Karpas-422 (cell line): ENCODE data around the gene HCN4. TPM values are rescaled to one million over a fixed set of nuclear protein-coding genes. Genes with fewer than 3 reads are reported as not detected.

ENCODE experiments used
- DNase-seq: peaks from one replicate; pipeline ENCODE4 v3.0.0-alpha.2; 2015
- H2AFZ ChIP-seq: fragments of 200-600 bp; sonication (generic); 2 replicates; pipeline ENCODE4 v1.6.1; 2014; ENCODE audit warnings: antibody characterized with exemption, low read length, mixed read lengths
- H3K27ac ChIP-seq: fragments of 200-600 bp; sonication (generic); 2 replicates; pipeline ENCODE4 v1.5.1; 2014; ENCODE audit warnings: mild to moderate bottlenecking, low read length, moderate library complexity
- H3K27me3 ChIP-seq: fragments of 200-600 bp; sonication (generic); 2 replicates; pipeline ENCODE4 v1.6.1; 2014; ENCODE audit warnings: low read length, mixed read lengths
- H3K36me3 ChIP-seq: fragments of 200-600 bp; sonication (generic); 2 replicates; pipeline ENCODE4 v1.6.1; 2014; ENCODE audit warnings: low read length, mixed read lengths; ENCODE audit not compliant: insufficient read depth
- H3K4me1 ChIP-seq: fragments of 200-600 bp; sonication (generic); 2 replicates; pipeline ENCODE4 v1.6.1; 2014; ENCODE audit warnings: mild to moderate bottlenecking, low read length, mixed read lengths
- H3K4me2 ChIP-seq: fragments of 200-600 bp; sonication (generic); 2 replicates; pipeline ENCODE4 v1.6.1; 2014; ENCODE audit warnings: low read length, low read depth, mild to moderate bottlenecking; ENCODE audit not compliant: poor library complexity, severe bottlenecking
- H3K4me3 ChIP-seq: fragments of 200-600 bp; sonication (generic); 2 replicates; pipeline ENCODE4 v1.5.1; 2014; ENCODE audit warnings: mild to moderate bottlenecking, antibody characterized with exemption, low read length, mixed read lengths
- H3K79me2 ChIP-seq: fragments of 200-600 bp; sonication (generic); 2 replicates; pipeline ENCODE4 v1.6.1; 2014; ENCODE audit warnings: mild to moderate bottlenecking, low read length, mixed read lengths
- H3K9ac ChIP-seq: fragments of 200-600 bp; sonication (generic); 2 replicates; pipeline ENCODE4 v1.6.0; 2014; ENCODE audit warnings: low read length
- H3K9me2 ChIP-seq: fragments of 200-600 bp; sonication (generic), shearing (Covaris generic); replicated peaks from 2 replicates; pipeline ENCODE4 v1.6.0; 2014; ENCODE audit warnings: mild to moderate bottlenecking, low read length, moderate library complexity; ENCODE audit not compliant: insufficient read depth
- H3K9me3 ChIP-seq: fragments of 300-700, 200-600 bp; sonication (generic); 2 replicates; pipeline ENCODE4 v1.6.1; 2014; ENCODE audit warnings: low read length, mixed read lengths
- H4K20me1 ChIP-seq: fragments of 200-600 bp; sonication (generic); 2 replicates; pipeline ENCODE4 v1.6.1; 2014; ENCODE audit warnings: mild to moderate bottlenecking, antibody characterized with exemption, low read length, low read depth; ENCODE audit not compliant: insufficient read depth
- total RNA-seq: library from RNA; depleted of rRNA; stranded (reverse); fragments of >200 nt; shearing (Covaris generic); gene quantifications from 2 replicates; pipeline ENCODE4 v1.2.3, GENCODE V29; 2014; ENCODE audit warnings: low replicate concordance

HCN4 gene
- total RNA-seq, 1 experiment from 2014 or later = not detected

- no peaks in the 10 kb centered on the region for H3K9me3 ChIP-seq
- DNase-seq = no peak
- no peaks in the 10 kb centered on the region for H3K79me2 ChIP-seq
- H3K36me3 ChIP-seq = no peaks in the 10 kb centered on the region
- H4K20me1 ChIP-seq = peaks cover 5% of the 10 kb centered on the region; the same call in 1 of the 2 replicates
- no peaks in the 10 kb centered on the region for H3K27me3 ChIP-seq
- H3K4me2 ChIP-seq = no peak overlapping the region
- H3K27ac ChIP-seq = no peak overlapping the region
- no peak overlapping the region for H3K4me3 ChIP-seq
- no peak overlapping the region for H3K9ac ChIP-seq
- H2AFZ ChIP-seq = no peak overlapping the region
- H3K9me2 ChIP-seq = no peaks in the 10 kb centered on the region
- no peaks in the 10 kb centered on the region for H3K4me1 ChIP-seq
Observed at GRCh38 chr15:73349191-73349590, 19.6 kb downstream of the HCN4 start.

DNA sequence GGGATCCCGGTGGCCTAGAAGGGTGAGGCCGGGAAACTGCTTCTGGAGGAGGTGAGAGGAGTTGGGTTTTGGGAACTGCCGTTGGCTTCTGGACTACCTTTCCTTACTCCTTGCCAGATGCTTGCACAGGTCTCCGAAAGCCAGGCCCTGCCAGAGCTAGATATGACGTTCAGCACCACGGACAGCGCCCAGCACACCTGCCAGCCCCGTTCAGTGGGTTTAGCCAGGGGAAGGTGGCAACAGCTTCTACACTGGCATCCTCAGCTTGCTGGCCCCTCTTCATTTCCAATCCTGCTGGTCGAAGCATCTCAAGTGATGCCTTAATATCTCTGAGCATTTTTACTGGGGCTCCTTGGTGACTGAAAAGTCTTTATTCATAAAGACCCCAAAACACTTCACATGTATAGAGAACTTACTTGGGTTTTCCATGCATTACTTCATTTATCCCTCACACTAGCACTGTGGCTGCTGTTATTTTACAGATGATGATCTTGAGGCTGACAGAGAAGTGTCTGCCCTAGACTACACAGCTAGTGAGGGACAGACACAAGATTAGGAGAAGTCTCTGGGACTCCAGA lies 21.9 kb downstream of the HCN4 start:
- Histone ChIP-seq H3K4me2 (no peak overlapping the region), H3K4me3 (no peak overlapping the region), H4K20me1 (peaks cover 5% of the 10 kb centered on the region; the same call in 1 of the 2 replicates), H2AFZ (no peak overlapping the region), H3K4me1 (no peaks in the 10 kb centered on the region), H3K9ac (no peak overlapping the region), H3K79me2 (no peaks in the 10 kb centered on the region), H3K36me3 (no peaks in the 10 kb centered on the region), H3K27ac (no peak overlapping the region), H3K9me2 (no peaks in the 10 kb centered on the region), H3K27me3 (no peaks in the 10 kb centered on the region), H3K9me3 (no peaks in the 10 kb centered on the region)
- DNase-seq = peak; percentile 87

DNA sequence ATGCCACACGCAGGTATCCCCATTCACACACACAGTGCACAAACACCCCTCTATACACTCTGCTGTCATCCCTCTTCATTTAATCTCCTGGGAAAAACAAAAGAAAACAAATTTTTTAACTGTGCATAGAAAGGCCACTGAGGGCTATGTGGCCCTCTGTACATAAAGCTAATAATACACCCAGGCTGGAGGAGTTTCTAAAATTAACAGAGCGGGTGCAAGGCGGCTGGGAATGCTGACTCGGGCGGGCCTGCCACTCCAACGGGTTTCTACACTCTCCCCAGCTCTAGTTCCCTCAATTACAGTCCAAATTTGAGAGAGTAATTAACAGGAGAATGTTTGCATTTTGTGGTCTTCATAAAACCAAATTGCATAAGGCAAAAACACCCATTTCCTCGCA lies 23.1 kb downstream of the HCN4 start:
- Histone ChIP-seq H3K27ac (no peak overlapping the region), H3K79me2 (no peaks in the 10 kb centered on the region), H3K9me3 (no peaks in the 10 kb centered on the region), H3K36me3 (no peaks in the 10 kb centered on the region), H3K27me3 (no peaks in the 10 kb centered on the region), H3K4me1 (no peaks in the 10 kb centered on the region), H4K20me1 (peaks cover 5% of the 10 kb centered on the region; the same call in 1 of the 2 replicates), H3K4me2 (no peak overlapping the region), H3K9ac (no peak overlapping the region), H3K4me3 (no peak overlapping the region), H2AFZ (no peak overlapping the region), H3K9me2 (no peaks in the 10 kb centered on the region)
- no peak for DNase-seq

GRCh38 chr15:73344056-73344455 lies 24.7 kb downstream of the HCN4 start:
- Histone ChIP-seq H3K36me3 (no peaks in the 10 kb centered on the region), H2AFZ (no peak overlapping the region), H3K9me2 (no peaks in the 10 kb centered on the region), H3K9me3 (no peaks in the 10 kb centered on the region), H4K20me1 (peaks cover 5% of the 10 kb centered on the region; the same call in 1 of the 2 replicates), H3K27ac (no peak overlapping the region), H3K79me2 (no peaks in the 10 kb centered on the region), H3K27me3 (no peaks in the 10 kb centered on the region), H3K9ac (no peak overlapping the region), H3K4me3 (no peak overlapping the region), H3K4me1 (no peaks in the 10 kb centered on the region), H3K4me2 (no peak overlapping the region)
- DNase-seq = no peak

DNA sequence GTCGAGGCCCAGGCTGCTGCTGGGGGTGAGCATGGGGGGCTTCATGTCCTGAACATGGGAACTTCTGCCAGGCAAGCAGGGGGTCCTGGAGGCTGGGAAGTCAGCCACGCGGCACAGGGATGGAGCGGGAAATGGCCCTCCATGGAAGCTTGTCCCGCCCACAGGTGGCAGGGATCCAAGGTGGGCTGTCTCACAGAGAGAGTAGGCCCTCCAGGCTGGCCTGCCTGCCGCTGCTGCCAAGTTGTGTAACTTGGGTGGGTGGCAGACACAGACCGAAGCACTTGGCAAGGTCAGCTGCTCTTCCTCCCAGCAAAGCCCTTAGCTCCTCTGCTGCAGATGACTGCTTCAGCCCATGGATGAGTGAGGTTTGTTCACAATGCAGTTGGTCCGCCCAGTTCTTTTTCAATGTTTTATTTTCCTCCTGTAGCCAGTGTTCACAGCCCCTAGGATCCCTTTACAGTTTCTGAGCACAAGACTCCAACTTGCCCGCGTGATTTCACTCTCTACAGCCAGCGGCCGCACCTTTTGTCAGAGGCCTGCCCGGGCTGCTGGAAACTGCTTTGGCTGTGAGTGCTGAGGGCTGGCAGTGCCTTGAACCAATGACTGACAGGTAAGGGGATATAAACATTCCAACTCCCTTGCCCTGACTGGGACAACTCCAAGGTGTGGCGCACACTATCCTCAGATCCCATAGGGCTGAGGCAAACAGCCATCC lies 26.7 kb downstream of the HCN4 start:
- Histone ChIP-seq H3K9ac (no peak overlapping the region), H4K20me1 (peaks cover 2% of the 10 kb centered on the region; the same call in 1 of the 2 replicates), H3K9me3 (no peaks in the 10 kb centered on the region), H2AFZ (no peak overlapping the region), H3K79me2 (no peaks in the 10 kb centered on the region), H3K27ac (no peak overlapping the region), H3K27me3 (no peaks in the 10 kb centered on the region), H3K4me1 (no peaks in the 10 kb centered on the region), H3K36me3 (no peaks in the 10 kb centered on the region), H3K4me2 (no peak overlapping the region), H3K9me2 (no peaks in the 10 kb centered on the region), H3K4me3 (no peak overlapping the region)
- no peak for DNase-seq

DNA sequence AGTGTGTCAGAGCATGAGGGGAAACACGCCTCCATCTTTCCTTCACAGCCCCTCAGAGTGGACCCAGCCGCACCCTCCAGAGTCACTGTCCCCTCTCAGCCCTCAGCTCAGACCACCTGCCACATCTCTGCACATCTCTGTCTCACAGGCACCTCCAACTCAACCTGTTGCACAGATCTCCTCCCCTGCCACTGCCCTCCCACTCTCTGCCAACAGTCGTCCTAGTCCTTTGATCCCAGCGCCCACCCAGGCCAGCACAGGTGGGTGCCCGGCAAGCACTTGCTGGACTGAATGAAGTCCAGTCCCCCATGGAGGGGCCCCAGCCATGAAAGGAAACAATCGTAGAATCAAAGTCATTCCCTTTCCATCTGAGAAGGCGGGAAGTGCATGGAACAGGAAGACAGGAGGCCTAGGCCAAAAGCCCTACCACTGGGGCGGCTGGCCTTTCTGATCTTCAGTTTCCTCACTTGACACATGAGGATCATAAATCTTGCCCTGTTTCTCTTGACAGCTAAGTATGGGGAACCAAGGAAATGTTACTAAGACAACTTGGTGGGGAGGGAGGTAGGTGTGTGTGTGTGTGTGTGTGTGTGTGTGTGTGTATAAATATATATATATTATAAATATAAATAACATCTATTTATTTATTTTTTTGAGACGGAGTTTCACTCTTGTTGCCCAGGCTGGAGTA lies 28.1 kb downstream of the HCN4 start:
- Histone ChIP-seq H3K36me3 (no peaks in the 10 kb centered on the region), H2AFZ (no peak overlapping the region), H3K4me3 (no peak overlapping the region), H3K9ac (no peak overlapping the region), H3K9me2 (no peaks in the 10 kb centered on the region), H4K20me1 (no peaks in the 10 kb centered on the region), H3K9me3 (no peaks in the 10 kb centered on the region), H3K27ac (no peak overlapping the region), H3K27me3 (no peaks in the 10 kb centered on the region), H3K79me2 (no peaks in the 10 kb centered on the region), H3K4me1 (no peaks in the 10 kb centered on the region), H3K4me2 (no peak overlapping the region)
- DNase-seq = no peak

DNA sequence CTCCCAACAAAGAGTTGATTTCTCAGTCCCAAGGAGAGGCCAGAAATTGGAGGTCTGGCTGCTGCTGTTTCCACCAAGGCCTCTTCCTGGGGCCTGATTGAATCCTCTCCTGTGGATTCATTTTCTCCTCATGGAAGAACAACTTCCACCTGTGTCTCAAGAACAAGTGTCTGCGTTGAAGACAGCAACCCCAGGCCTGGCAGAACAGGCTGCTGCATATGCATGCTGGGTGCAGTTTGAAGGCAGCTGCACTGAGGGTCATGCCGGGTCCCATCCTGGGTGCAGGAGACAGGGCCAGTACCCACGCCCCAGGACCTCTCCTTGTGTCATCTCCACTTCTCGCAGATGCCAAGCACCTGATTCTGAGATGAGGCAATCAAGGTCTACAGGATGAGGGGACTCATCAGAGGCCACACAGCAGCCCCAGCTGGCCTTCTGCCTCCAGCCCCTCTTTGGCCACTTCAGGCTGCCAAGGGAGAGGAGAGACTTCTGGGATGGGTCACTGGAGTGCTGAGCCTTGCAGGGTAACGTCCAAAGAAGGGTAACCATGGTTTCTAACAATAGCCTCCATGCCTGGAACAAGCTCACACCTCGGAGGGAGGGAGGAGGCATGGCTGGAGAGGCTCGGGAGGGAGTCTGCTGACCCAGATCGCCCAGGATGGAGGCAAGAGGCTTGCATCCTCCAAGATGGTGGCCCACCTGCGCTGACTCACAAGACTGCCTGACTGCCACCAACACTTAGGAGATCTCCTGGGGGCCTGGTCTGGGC lies 30.0 kb downstream of the HCN4 start:
- no peak overlapping the region for H3K9ac ChIP-seq
- no peaks in the 10 kb centered on the region for H3K27me3 ChIP-seq
- no peaks in the 10 kb centered on the region for H3K9me2 ChIP-seq
- DNase-seq = no peak
- no peak overlapping the region for H3K27ac ChIP-seq
- no peak overlapping the region for H3K4me2 ChIP-seq
- H3K79me2 ChIP-seq = no peaks in the 10 kb centered on the region
- no peaks in the 10 kb centered on the region; the same call in 1 of the 2 replicates for H4K20me1 ChIP-seq
- no peaks in the 10 kb centered on the region for H3K9me3 ChIP-seq
- no peak overlapping the region for H3K4me3 ChIP-seq
- no peaks in the 10 kb centered on the region for H3K4me1 ChIP-seq
- no peaks in the 10 kb centered on the region for H3K36me3 ChIP-seq
- H2AFZ ChIP-seq = no peak overlapping the region

DNA sequence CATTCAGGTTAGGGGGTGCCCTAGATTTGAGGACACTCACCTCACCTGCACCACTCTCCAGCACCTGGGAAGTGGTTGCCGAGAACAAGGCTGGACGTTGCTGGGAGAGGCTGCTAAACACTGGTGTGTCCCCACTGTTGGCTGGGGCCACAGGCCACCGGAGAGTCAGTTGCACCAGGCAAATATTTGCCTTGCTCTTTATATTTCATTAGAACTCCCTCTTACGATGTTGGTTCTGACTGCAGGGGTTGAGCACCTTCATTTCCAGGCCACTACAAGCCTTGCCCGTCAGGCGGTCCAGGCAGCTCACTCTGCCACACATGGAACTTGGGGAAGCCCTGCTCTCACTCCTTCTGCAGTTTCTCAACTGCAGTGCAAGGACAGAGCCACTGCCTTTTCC lies 30.7 kb downstream of the HCN4 start:
- no peak overlapping the region for H2AFZ ChIP-seq
- H3K9me2 ChIP-seq = no peaks in the 10 kb centered on the region
- no peaks in the 10 kb centered on the region for H3K36me3 ChIP-seq
- no peaks in the 10 kb centered on the region for H3K9me3 ChIP-seq
- no peak overlapping the region for H3K9ac ChIP-seq
- no peak overlapping the region for H3K4me2 ChIP-seq
- H3K4me1 ChIP-seq = no peaks in the 10 kb centered on the region
- H3K4me3 ChIP-seq = no peak overlapping the region
- H3K79me2 ChIP-seq = no peaks in the 10 kb centered on the region
- no peaks in the 10 kb centered on the region; the same call in 1 of the 2 replicates for H4K20me1 ChIP-seq
- no peak for DNase-seq
- H3K27me3 ChIP-seq = no peaks in the 10 kb centered on the region
- H3K27ac ChIP-seq = no peak overlapping the region
